HepG2 (cell line): ENCODE measurements around the gene FJX1. TPM values are rescaled to one million over a fixed set of nuclear protein-coding genes. Genes with fewer than 3 reads are reported as not detected.

Source experiments
- CBFB ChIP-seq: sonication (generic); formaldehyde crosslinking; IDR thresholded peaks from 2 replicates; pipeline ENCODE4 v1.4.0; 2020; ENCODE audit warnings: missing genetic modification reagents
- CENPT ChIP-seq: sonication (generic); formaldehyde crosslinking; IDR thresholded peaks from 2 replicates; pipeline ENCODE4 v1.8.0; 2022; ENCODE audit warnings: low read depth, mild to moderate bottlenecking, moderate library complexity, missing genetic modification reagents
- FOXA3 ChIP-seq: IDR thresholded peaks from 2 replicates; pipeline ENCODE4 v1.6.1; 2016; ENCODE audit warnings: missing genetic modification reagents, missing compliant biosample characterization
- FOXK1 ChIP-seq: sonication (generic); formaldehyde crosslinking; IDR thresholded peaks from 2 replicates; pipeline ENCODE4 v1.4.0; 2020; ENCODE audit warnings: low read depth, missing genetic modification reagents, borderline replicate concordance
- FOXM1 ChIP-seq: sonication (generic); formaldehyde crosslinking; IDR thresholded peaks from 2 replicates; pipeline ENCODE4 v1.5.0; 2020; ENCODE audit warnings: missing genetic modification reagents
- HMGXB4 ChIP-seq, 2 experiments: sonication (generic) in 1 of 2; formaldehyde crosslinking in 1 of 2; IDR thresholded peaks; 2 replicates each; pipeline versions ENCODE4 v1.4.0 to v1.6.1; 2018 to 2020; ENCODE audit warnings: missing genetic modification reagents in 2 of 2, borderline replicate concordance in 1 of 2, low read depth in 1 of 2, mild to moderate bottlenecking in 1 of 2, missing biosample characterization in 1 of 2
- ISL2 ChIP-seq: sonication (generic); formaldehyde crosslinking; IDR thresholded peaks from 2 replicates; pipeline ENCODE4 v1.5.0; 2020; ENCODE audit warnings: missing genetic modification reagents
- KDM5B ChIP-seq: sonication (generic); formaldehyde crosslinking; IDR thresholded peaks from 2 replicates; pipeline ENCODE4 v1.4.0; 2020; ENCODE audit warnings: missing genetic modification reagents, mild to moderate bottlenecking, borderline replicate concordance
- KDM6A ChIP-seq: IDR thresholded peaks from 2 replicates; pipeline ENCODE4 v1.6.1; 2016; ENCODE audit warnings: low read depth
- LCORL ChIP-seq, 2 experiments: fragments of 450-650 bp in 1 of 2; sonication (generic) in 1 of 2; formaldehyde crosslinking in 1 of 2; IDR thresholded peaks; 2 replicates each; pipeline versions ENCODE4 v1.5.0 to v1.6.1; 2017 to 2020; ENCODE audit warnings: antibody characterized with exemption in 1 of 2, missing genetic modification reagents in 1 of 2
- MBD4 ChIP-seq: IDR thresholded peaks from 2 replicates; pipeline ENCODE4 v1.6.1; 2012; ENCODE audit warnings: low read length, inconsistent platforms, borderline replicate concordance
- MLX ChIP-seq: IDR thresholded peaks from 2 replicates; pipeline ENCODE4 v1.6.1; 2016
- REST ChIP-seq, 2 experiments: IDR thresholded peaks; 2 replicates each; pipeline ENCODE4 v1.6.1; 2011 to 2012; ENCODE audit warnings: low read length in 2 of 2, borderline replicate concordance in 1 of 2, low read depth in 1 of 2, mild to moderate bottlenecking in 1 of 2, moderate library complexity in 1 of 2
- SIX4 ChIP-seq: sonication (generic); formaldehyde crosslinking; IDR thresholded peaks from 2 replicates; pipeline ENCODE4 v1.4.0; 2020; ENCODE audit warnings: missing genetic modification reagents
- SMAD9 ChIP-seq: sonication (generic); formaldehyde crosslinking; IDR thresholded peaks from 2 replicates; pipeline ENCODE4 v1.5.1; 2020; ENCODE audit warnings: mild to moderate bottlenecking, missing genetic modification reagents
- ZNF567 ChIP-seq: sonication (generic); formaldehyde crosslinking; IDR thresholded peaks from 2 replicates; pipeline ENCODE4 v1.8.1; 2023; ENCODE audit warnings: mild to moderate bottlenecking, missing genetic modification reagents, borderline replicate concordance
- ZNF629 ChIP-seq: sonication (generic); formaldehyde crosslinking; conservative IDR thresholded peaks from 2 replicates; pipeline ENCODE4 v1.5.0; 2020; ENCODE audit warnings: missing genetic modification reagents
- ZNF644 ChIP-seq: IDR thresholded peaks from 2 replicates; pipeline ENCODE4 v1.6.1; 2016; ENCODE audit warnings: low read depth
- ZNF7 ChIP-seq: IDR thresholded peaks from 2 replicates; pipeline ENCODE4 v1.6.1; 2016; ENCODE audit warnings: missing biosample characterization, missing genetic modification reagents
- ZNF772 ChIP-seq: sonication (generic); formaldehyde crosslinking; IDR thresholded peaks from 2 replicates; pipeline ENCODE4 v1.5.0; 2020; ENCODE audit warnings: mild to moderate bottlenecking, missing genetic modification reagents
- ZNF891 ChIP-seq: sonication (generic); formaldehyde crosslinking; IDR thresholded peaks from 2 replicates; pipeline ENCODE4 v1.5.0; 2020; ENCODE audit warnings: mild to moderate bottlenecking, missing genetic modification reagents
- ZSCAN12 ChIP-seq: sonication (generic); formaldehyde crosslinking; IDR thresholded peaks from 2 replicates; pipeline ENCODE4 v1.9.0; 2021; ENCODE audit warnings: mild to moderate bottlenecking, missing genetic modification reagents
- polyA plus RNA-seq, 8 experiments: library from polyadenylated mRNA; depleted of rRNA in 3 of 8; stranded (reverse) in 7 of 8; unstranded in 1 of 8; fragments of >200 nt; fragmentation: Illumina TruSeq in 4 of 8; extraction: Trizol in 4 of 8; gene quantifications; 2 replicates each; pipeline versions ENCODE4 v1.2.1 to v1.2.3, GENCODE V29; 2011 to 2016; ENCODE audit warnings: low read depth in 4 of 8, missing spikeins in 1 of 8, mixed read lengths in 1 of 8; ENCODE audit not compliant: insufficient read depth in 1 of 8
- total RNA-seq, 5 experiments: library from RNA; depleted of rRNA; stranded (reverse); fragments of >200 nt; fragmentation: Illumina TruSeq; extraction: Trizol; gene quantifications; 2 replicates each; pipeline ENCODE4 v1.2.3, GENCODE V29; 2016; ENCODE audit warnings: low read depth in 1 of 5
- TF ChIP-seq, protein P1 (sequence below): sonication (generic); formaldehyde crosslinking; IDR thresholded peaks from 2 replicates; pipeline ENCODE4 v1.5.1; 2020; ENCODE audit warnings: missing genetic modification reagents, mild to moderate bottlenecking, borderline replicate concordance

Gene FJX1
- total and polyA plus RNA-seq, 2 of the 13 experiments (the other 11 are each of a cell fraction or from before 2014, with no cell fraction given), result 0.40 to 0.82 TPM

DNA sequence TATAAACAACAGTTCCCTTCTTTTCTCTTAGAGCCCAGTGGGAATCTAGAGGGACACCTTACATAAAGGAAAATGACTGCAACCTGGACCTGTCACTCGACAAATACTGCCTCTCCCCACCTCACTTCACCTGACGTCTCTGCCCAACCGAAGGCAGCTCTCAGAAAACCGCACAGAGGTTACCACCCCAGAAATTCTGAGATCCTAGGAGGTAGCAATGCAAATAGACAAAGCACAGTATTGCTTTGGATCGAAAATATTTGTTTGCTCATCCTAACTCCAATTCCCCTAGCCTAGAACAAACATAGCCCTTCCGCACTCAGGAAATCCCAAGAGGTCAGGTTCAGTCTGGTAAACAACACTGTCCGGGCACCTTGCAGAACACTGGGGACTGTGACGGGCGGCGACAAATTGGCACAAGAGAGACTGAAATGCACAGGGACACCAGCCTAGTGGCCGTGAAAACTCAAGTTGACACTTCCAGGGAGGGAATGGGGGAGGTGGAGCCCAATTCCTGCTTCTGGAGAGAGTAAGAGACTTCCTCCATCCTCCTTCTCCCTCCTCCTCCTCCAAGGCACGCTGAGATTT lies 43.9 kb downstream of the FJX1 start (continued):
- TF ChIP-seq MLX (CRISPR knock-in tag), result peak; percentile 43; the same call in 1 of the 2 replicates
- peak; percentile 14; the same call in 1 of the 2 replicates for TF ChIP-seq ZNF629 (CRISPR knock-in tag)
- peak; percentile 89; the same call in 1 of the 2 replicates for TF ChIP-seq FOXK1 (CRISPR knock-in tag)
- peak; percentile 75; the same call in 1 of the 2 replicates for TF ChIP-seq ISL2 (CRISPR knock-in tag)
- peak; percentile 82; the same call in 1 of the 2 replicates for TF ChIP-seq CBFB
- TF ChIP-seq, protein P1, sequence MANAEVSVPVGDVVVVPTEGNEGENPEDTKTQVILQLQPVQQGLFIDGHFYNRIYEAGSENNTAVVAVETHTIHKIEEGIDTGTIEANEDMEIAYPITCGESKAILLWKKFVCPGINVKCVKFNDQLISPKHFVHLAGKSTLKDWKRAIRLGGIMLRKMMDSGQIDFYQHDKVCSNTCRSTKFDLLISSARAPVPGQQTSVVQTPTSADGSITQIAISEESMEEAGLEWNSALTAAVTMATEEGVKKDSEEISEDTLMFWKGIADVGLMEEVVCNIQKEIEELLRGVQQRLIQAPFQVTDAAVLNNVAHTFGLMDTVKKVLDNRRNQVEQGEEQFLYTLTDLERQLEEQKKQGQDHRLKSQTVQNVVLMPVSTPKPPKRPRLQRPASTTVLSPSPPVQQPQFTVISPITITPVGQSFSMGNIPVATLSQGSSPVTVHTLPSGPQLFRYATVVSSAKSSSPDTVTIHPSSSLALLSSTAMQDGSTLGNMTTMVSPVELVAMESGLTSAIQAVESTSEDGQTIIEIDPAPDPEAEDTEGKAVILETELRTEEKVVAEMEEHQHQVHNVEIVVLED, result no peak
- TF ChIP-seq SMAD9 (CRISPR knock-in tag), result no peak
- TF ChIP-seq KDM5B (CRISPR knock-in tag), result no peak; the same call in 1 of the 2 replicates
- peak; percentile 45; the same call in 1 of the 2 replicates for TF ChIP-seq ZSCAN12 (CRISPR knock-in tag)
- TF ChIP-seq LCORL (IDR thresholded peaks at IDR 0.05), result no peak
- peak; percentile 59; the same call in 1 of the 2 replicates for TF ChIP-seq LCORL (CRISPR knock-in tag; IDR thresholded peaks at IDR 0.05)
- TF ChIP-seq ZNF644 (CRISPR knock-in tag), result no peak
- TF ChIP-seq FOXA3 (CRISPR knock-in tag), result peak; percentile 96
- peak; percentile 48; the same call in 1 of the 2 replicates for TF ChIP-seq KDM6A (CRISPR knock-in tag)
- TF ChIP-seq HMGXB4 (CRISPR knock-in tag; IDR thresholded peaks at IDR 0.05; ENCODE audit: borderline replicate concordance in 1 of 2, low read depth in 1 of 2), result no peak; a peak in 1 of 4 replicates
- no peak for TF ChIP-seq ZNF7 (CRISPR knock-in tag)
- TF ChIP-seq REST (IDR thresholded peaks at IDR 0.05; ENCODE audit: borderline replicate concordance in 1 of 2, low read depth in 1 of 2, low read length in 2 of 2), result peak in 1 of 2 experiments; percentile 69; a peak in 1 of 4 replicates
- no peak for TF ChIP-seq CENPT (CRISPR knock-in tag)
- no peak for TF ChIP-seq ZNF891
- TF ChIP-seq MBD4, result no peak; the same call in 1 of the 2 replicates
- peak; percentile 30; the same call in 1 of the 2 replicates for TF ChIP-seq SIX4 (CRISPR knock-in tag)
- TF ChIP-seq ZNF567 (CRISPR knock-in tag), result no peak; the same call in 1 of the 2 replicates
- no peak for TF ChIP-seq FOXM1 (CRISPR knock-in tag)
- TF ChIP-seq ZNF772 (CRISPR knock-in tag), result no peak; the same call in 1 of the 2 replicates
